Neural progenitor cell (in vitro differentiated cells): ENCODE measurements around the gene ZBTB46. TPM values are rescaled to one million over a fixed set of nuclear protein-coding genes. Genes with fewer than 3 reads are reported as not detected.

Experiments used
- DNase-seq: peaks from one replicate; pipeline ENCODE4 v3.0.0-alpha.2; 2016; ENCODE audit warnings: low spot score
- H2AFZ ChIP-seq: fragments of 200-600 bp; sonication (generic); replicated peaks from 2 replicates; pipeline ENCODE4 v1.6.1; 2016; ENCODE audit warnings: antibody characterized with exemption
- H3F3A ChIP-seq: fragments of 200-600 bp; sonication (generic); 2 replicates; pipeline ENCODE4 v1.6.1; 2016; ENCODE audit warnings: antibody characterized with exemption, low read depth
- H3K27ac ChIP-seq: fragments of 200-600 bp; sonication (generic); 2 replicates; pipeline ENCODE4 v1.5.1; 2016; ENCODE audit warnings: mild to moderate bottlenecking
- H3K27me3 ChIP-seq: fragments of 200-600 bp; sonication (generic); 2 replicates; pipeline ENCODE4 v1.6.1; 2016; ENCODE audit warnings: mild to moderate bottlenecking, moderate library complexity
- H3K36me3 ChIP-seq: fragments of 200-600 bp; sonication (generic); 2 replicates; pipeline ENCODE4 v1.5.1; 2016
- H3K4me1 ChIP-seq: fragments of 200-600 bp; sonication (generic); 2 replicates; pipeline ENCODE4 v1.6.1; 2016; ENCODE audit warnings: mixed run types
- H3K4me2 ChIP-seq: fragments of 200-600 bp; sonication (generic); 2 replicates; pipeline ENCODE4 v1.6.1; 2016
- H3K4me3 ChIP-seq: fragments of 200-600 bp; sonication (generic); 2 replicates; pipeline ENCODE4 v1.5.1; 2016
- H3K79me2 ChIP-seq: fragments of 200-600 bp; sonication (generic); 2 replicates; pipeline ENCODE4 v1.6.1; 2016; ENCODE audit warnings: low read depth
- H3K9ac ChIP-seq: fragments of 200-600 bp; sonication (generic); 2 replicates; pipeline ENCODE4 v1.6.1; 2016
- H3K9me3 ChIP-seq: fragments of 200-600 bp; sonication (generic); 2 replicates; pipeline ENCODE4 v1.5.1; 2016; ENCODE audit warnings: low read depth
- H4K20me1 ChIP-seq: fragments of 200-600 bp; sonication (generic); 2 replicates; pipeline ENCODE4 v1.6.1; 2016; ENCODE audit warnings: low read depth
- H3K27ac Mint-ChIP-seq: 3 replicates; pipeline ENCODE4 v1.8.0; 2021; ENCODE audit warnings: mixed read lengths
- H3K27me3 Mint-ChIP-seq: 2 replicates; pipeline ENCODE4 v1.8.0; 2022; ENCODE audit warnings: low read depth, mild to moderate bottlenecking, inconsistent platforms, moderate library complexity, mixed read lengths; ENCODE audit not compliant: insufficient read depth
- H3K36me3 Mint-ChIP-seq: 3 replicates; pipeline ENCODE4 v1.8.0; 2021; ENCODE audit warnings: mixed read lengths
- H3K4me1 Mint-ChIP-seq: 3 replicates; pipeline ENCODE4 v1.8.0; 2021; ENCODE audit warnings: mixed read lengths
- H3K4me3 Mint-ChIP-seq: 3 replicates; pipeline ENCODE4 v1.8.0; 2021; ENCODE audit warnings: mild to moderate bottlenecking, moderate library complexity, mixed read lengths
- H3K9me3 Mint-ChIP-seq: 3 replicates; pipeline ENCODE4 v1.8.0; 2020; ENCODE audit warnings: mixed read lengths
- CTCF ChIP-seq: fragments of 200-600 bp; sonication (generic); IDR thresholded peaks from 2 replicates; pipeline ENCODE4 v1.5.1; 2017; ENCODE audit warnings: antibody characterized with exemption, mild to moderate bottlenecking
- EZH2 ChIP-seq: fragments of 200-600 bp; sonication (generic); IDR thresholded peaks from 2 replicates; pipeline ENCODE4 v1.6.1; 2017; ENCODE audit warnings: antibody characterized with exemption, mild to moderate bottlenecking, moderate library complexity
- EZH2phosphoT487 ChIP-seq: fragments of 200-600 bp; sonication (generic); IDR thresholded peaks from 2 replicates; pipeline ENCODE4 v1.6.1; 2017; ENCODE audit warnings: antibody characterized with exemption
- total RNA-seq: library from RNA; depleted of rRNA; stranded (reverse); fragments of >200 nt; gene quantifications from 2 replicates; pipeline ENCODE4 v1.2.3, GENCODE V29; 2015; ENCODE audit warnings: low replicate concordance

Gene ZBTB46
- total RNA-seq, 1 donor from 2014 or later: 8.1 TPM

GRCh38 chr20:63699466-63700198 is 131.4 kb downstream of the ZBTB46 start:
- H3K27ac ChIP-seq: no peak overlapping the region
- H3K9ac ChIP-seq: no peak overlapping the region
- H3K27ac Mint-ChIP-seq: no peak overlapping the region
- no peak for DNase-seq
- no peak for TF ChIP-seq EZH2
- TF ChIP-seq CTCF: no peak
- TF ChIP-seq EZH2phosphoT487: no peak
- peaks cover 7% of the 10 kb centered on the region for H3F3A ChIP-seq
- no peaks in the 10 kb centered on the region for H3K36me3 ChIP-seq
- no peaks in the 10 kb centered on the region for H3K9me3 ChIP-seq
- peaks cover 10% of the 10 kb centered on the region for H3K4me1 ChIP-seq
- no peak overlapping the region for H3K4me3 ChIP-seq
- no peaks in the 10 kb centered on the region for H3K27me3 ChIP-seq
- H3K4me2 ChIP-seq: no peak overlapping the region
- no peaks in the 10 kb centered on the region for H3K4me1 Mint-ChIP-seq
- H3K36me3 Mint-ChIP-seq: no peaks in the 10 kb centered on the region
- no peaks in the 10 kb centered on the region for H3K79me2 ChIP-seq
- H3K4me3 Mint-ChIP-seq: no peak overlapping the region
- H3K27me3 Mint-ChIP-seq: peaks cover 6% of the 10 kb centered on the region
- no peaks in the 10 kb centered on the region for H4K20me1 ChIP-seq
- no peaks in the 10 kb centered on the region for H3K9me3 Mint-ChIP-seq
- no peak overlapping the region for H2AFZ ChIP-seq

GRCh38 chr20:63698739-63699465 is 132.2 kb downstream of the ZBTB46 start:
- Histone ChIP-seq H3F3A (peaks cover 7% of the 10 kb centered on the region), H3K9ac (no peak overlapping the region), H3K4me2 (no peak overlapping the region), H3K79me2 (no peaks in the 10 kb centered on the region), H3K9me3 (no peaks in the 10 kb centered on the region), H3K27ac (no peak overlapping the region), H4K20me1 (no peaks in the 10 kb centered on the region), H3K27me3 (no peaks in the 10 kb centered on the region), H3K4me1 (peaks cover 10% of the 10 kb centered on the region), H3K36me3 (no peaks in the 10 kb centered on the region), H3K4me3 (no peak overlapping the region), H2AFZ (no peak overlapping the region)
- no peak for DNase-seq
- TF ChIP-seq CTCF (no peak), EZH2phosphoT487 (no peak), EZH2 (no peak)
- Mint-ChIP-seq H3K27ac (no peak overlapping the region), H3K27me3 (peaks cover 7% of the 10 kb centered on the region), H3K36me3 (peaks cover under 1% of the 10 kb centered on the region), H3K4me3 (no peak overlapping the region), H3K4me1 (no peaks in the 10 kb centered on the region), H3K9me3 (peaks cover 1% of the 10 kb centered on the region)

- no peak overlapping the region for H3K9ac ChIP-seq
- DNase-seq: no peak
Observed at GRCh38 chr20:63697868-63698545, 133.1 kb downstream of the ZBTB46 start.

More at GRCh38 chr20:63697868-63698545, 133.1 kb downstream of the ZBTB46 start:
- Histone ChIP-seq H3K4me1 (peaks cover 10% of the 10 kb centered on the region), H2AFZ (no peak overlapping the region), H4K20me1 (no peaks in the 10 kb centered on the region), H3F3A (peaks cover 7% of the 10 kb centered on the region), H3K9me3 (no peaks in the 10 kb centered on the region), H3K27me3 (no peaks in the 10 kb centered on the region), H3K79me2 (no peaks in the 10 kb centered on the region), H3K4me3 (no peak overlapping the region), H3K27ac (no peak overlapping the region), H3K4me2 (no peak overlapping the region), H3K36me3 (no peaks in the 10 kb centered on the region)
- H3K27ac Mint-ChIP-seq: no peak overlapping the region
- peaks cover 4% of the 10 kb centered on the region for H3K9me3 Mint-ChIP-seq
- H3K36me3 Mint-ChIP-seq: peaks cover 3% of the 10 kb centered on the region
- no peaks in the 10 kb centered on the region for H3K4me1 Mint-ChIP-seq
- peaks cover 10% of the 10 kb centered on the region for H3K27me3 Mint-ChIP-seq
- no peak overlapping the region for H3K4me3 Mint-ChIP-seq
- no peak for TF ChIP-seq CTCF
- no peak for TF ChIP-seq EZH2phosphoT487
- TF ChIP-seq EZH2: no peak
